GM21367 (cell line): ENCODE results near the gene PHF1.

Experiments used
- ATAC-seq: cut with Tn5 transposase; IDR thresholded peaks from one replicate; pipeline ENCODE4 v1.9.1; 2021; ENCODE audit not compliant: unreplicated experiment

Gene PHF1

DNA sequence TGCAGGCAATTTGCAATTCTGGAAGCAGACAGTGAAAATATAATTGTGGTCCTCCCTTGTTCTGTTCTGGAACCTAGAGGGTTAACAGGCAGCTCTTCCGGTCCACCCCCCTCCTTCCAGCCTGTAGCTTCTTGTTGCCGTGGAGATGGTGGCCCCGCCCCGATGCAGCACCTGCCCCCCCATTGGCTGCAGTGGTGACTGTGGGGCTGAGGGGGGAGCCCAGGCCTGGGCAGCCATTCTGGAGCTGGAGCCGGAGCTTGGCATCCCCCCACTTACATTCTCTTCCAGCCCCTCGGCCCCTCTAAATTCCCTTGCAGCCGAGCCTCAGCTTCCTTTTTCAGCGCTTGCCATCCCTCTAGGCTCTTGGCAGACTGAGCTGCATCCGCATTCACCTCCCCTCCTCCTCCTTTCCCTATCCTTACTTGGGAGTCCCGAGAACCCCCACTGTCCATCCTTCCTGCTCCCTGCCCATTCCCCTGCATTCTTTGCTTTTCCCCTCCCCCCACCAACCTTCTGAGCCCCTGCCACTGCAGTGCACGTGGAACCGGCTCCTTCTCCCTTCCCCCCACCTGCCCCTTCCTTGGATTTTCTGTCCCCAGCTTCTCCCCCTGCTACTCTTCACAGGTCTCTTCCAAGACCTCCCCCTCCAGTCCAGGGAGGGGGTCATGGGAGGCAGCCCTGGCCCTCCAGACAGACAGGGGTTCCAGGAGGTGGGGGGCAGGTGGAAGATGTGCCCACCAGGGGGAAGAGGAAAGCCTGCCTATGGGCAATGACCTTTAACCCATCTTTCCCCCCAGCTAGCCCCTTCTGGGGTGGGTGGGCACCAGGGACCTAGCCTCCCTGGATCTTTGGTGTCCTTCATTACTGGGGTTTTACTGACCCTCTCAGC is 20.4 kb downstream of the PHF1 start:
- ATAC-seq, result no peak

DNA sequence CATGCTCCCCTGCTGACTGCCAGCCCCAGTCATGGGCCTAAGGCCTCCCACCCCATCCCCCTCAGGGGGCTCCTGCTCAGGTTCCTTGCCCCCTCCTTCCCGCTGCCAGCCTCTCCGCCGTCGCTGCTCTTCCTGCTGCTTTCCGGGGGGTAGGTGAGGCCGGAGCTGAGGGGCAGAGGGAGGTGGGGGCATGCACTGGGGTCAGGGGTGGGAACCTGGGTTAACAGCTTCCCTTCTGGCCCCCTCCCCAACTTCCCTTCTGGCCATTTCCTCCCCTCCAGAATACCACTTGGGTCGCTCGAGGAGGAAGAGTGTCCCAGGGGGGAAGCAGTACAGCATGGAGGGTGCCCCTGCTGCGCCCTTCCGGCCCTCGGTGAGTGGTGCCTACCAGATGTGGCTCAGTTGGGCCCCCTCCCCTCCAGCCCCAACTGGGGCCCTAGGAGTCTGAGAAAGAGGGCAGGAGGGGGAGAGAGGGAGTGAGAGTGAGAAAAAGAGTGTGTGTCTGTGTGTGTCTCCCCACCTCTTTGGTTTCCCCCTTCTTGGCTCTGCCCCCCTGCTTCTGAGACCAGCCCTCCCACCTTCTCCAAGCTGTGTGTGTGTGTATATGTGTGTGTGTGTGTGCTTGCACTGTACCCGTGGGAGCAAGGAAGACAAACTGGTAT is 21.2 kb downstream of the PHF1 start:
- no peak for ATAC-seq

DNA sequence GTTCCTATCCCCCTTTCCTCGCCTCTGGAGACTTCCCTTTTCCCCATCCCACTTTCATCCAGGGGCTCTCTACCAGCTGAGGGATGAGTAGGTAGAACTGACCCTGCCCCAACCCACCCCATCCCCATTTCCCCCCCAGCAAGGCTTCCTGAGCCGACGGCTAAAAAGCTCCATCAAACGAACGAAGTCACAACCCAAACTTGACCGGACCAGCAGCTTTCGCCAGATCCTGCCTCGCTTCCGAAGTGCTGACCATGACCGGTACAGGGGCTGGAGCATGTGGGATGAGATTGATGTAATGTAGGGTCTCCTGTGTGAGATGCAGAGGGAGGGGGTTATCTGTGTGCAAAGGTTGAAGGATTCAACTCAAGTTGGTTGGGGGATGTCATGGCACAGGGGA is 21.7 kb downstream of the PHF1 start:
- no peak for ATAC-seq

DNA sequence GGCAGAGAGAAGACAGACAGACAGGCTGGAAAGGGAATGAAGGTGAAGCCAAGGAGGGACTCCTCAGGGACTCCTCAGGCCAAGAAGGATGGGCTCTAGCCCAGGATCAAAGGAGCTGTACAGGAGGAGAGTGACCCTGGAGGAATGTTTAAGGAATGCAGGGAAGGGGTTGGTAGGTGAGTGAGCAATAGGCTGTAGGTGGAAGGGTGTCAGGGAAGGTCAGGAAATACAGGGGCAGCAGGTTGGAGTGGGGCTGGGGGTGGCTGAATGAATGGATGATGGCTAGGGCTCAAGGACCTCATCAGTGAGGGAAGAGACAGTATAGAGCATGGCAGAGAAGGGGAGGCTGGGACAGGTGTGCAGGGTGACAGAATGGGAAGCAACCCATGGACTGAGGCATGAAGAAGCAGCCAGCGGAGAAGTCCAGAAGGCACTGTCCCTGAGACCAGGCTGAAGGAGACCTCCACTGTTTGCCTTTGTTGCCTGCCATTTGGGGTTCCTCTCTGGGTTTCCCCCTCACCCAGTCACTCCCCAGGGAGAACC is 22.3 kb downstream of the PHF1 start:
- no peak for ATAC-seq

DNA sequence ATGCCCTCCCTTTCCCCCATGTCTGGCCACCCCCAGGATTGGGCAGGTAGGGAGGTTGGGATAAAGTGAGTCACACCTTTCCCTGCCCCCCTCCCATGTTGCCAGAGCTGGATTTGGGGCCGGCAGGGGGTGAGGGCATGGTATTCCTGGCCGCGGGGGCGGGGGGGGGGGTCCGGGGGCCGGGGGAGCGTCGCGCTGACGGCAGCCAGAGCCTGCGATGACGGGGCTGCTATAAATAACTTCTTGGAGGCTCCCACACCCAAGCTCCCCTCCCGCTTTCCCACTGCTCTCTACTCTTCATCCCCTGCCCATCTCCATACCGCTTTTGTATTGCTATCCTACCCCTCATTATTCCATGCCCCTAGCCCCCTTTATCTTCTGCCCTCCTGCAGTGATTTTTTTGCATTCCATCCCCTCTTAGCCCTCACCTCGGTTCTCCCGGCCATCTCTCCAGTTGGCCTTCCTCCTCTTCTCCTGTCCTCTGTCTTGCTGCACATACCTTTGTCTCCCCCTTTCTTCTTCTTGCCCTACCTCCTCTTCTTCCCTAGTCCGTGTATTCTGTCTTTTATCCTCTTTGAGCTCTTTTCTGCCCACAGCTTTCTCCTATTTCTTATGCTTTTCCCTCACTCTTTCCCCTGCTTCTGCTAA is 22.9 kb downstream of the PHF1 start:
- no peak for ATAC-seq

DNA sequence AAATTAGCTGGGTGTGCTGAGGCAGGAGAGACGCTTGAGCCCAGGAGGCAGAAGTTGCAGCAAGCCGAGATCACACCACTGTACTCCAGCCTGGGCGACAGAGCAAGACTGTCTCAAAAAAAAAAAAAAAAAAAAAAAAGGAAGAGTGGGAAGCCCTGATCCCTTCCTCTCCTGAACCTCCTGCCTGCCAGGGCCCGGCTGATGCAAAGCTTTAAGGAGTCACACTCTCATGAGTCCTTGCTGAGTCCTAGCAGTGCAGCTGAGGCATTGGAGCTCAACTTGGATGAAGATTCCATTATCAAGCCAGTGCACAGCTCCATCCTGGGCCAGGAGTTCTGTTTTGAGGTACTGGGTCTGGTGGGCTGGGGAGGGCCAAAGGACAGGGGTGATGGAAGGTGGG is 24.1 kb downstream of the PHF1 start:
- no peak for ATAC-seq

DNA sequence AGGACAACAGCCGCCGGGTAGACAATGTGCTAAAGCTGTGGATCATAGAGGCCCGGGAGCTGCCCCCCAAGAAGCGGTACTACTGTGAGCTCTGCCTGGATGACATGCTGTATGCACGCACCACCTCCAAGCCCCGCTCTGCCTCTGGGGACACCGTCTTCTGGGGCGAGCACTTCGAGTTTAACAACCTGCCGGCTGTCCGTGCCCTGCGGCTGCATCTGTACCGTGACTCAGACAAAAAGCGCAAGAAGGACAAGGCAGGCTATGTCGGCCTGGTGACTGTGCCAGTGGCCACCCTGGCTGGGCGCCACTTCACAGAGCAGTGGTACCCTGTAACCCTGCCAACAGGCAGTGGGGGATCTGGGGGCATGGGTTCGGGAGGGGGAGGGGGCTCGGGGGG is 26.9 kb downstream of the PHF1 start:
- ATAC-seq, result no peak

DNA sequence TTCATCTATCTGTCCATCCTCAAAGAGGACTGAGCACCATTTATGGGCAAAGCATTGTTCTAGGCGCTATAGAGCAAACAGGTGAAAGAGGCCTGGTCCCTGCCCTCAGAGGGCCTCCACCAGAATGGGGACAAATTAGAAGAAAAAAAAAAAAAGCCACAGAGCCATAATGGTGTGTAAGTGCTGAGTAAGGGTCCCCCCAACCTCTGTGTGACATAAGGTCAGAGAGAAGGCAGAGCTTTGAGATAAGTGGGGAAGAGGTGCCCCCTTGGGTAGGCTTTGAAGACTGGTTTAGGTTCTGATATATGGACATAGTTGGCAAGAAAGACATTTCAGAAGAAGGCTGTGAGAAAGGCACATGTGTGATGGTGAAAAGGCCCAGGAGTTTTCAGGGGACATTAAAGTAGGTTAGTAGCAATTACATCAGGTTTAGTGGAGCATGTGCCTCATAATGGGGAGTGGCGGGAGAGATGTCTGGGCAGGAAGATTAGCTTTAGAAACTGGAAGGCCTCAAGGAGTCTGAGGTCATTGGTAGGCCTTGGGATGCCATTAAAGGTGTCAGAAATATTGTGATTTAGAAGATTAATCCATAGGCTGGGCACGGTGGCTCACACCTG is 28.3 kb downstream of the PHF1 start:
- ATAC-seq, result no peak

DNA sequence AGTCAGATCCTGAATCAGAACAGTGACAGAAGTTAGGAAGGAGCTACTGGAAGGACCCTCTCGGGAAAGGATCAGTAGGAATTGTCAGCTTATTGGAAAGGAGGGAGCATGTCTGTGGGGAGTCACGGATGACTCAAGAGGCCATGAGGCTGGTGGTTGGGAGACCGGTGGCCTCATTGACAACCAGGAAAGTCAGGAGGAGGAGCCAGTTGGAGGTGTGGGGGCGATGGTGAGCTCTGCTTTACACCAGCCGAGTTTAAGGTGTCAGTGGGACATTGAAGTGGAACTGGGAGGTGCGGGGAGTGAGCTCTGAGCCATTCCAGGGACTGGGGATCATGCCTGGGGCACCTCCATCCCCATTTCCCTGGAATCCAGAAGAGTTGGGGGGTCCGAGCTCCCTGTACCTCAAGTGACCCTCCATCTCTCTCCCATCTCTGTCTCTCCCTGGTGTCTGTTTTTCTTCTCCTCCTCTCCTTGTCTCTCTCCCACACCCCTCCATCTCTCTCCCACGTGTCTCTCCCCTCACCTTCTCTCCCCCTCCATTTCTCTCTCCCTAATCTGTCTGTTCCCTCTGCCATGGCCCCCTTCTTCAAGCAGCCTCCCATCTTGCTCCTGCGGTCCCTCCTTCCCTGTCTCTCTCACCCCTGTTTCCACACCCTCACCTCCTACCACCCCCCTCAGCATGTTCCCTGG is 29.3 kb downstream of the PHF1 start:
- ATAC-seq, result no peak

DNA sequence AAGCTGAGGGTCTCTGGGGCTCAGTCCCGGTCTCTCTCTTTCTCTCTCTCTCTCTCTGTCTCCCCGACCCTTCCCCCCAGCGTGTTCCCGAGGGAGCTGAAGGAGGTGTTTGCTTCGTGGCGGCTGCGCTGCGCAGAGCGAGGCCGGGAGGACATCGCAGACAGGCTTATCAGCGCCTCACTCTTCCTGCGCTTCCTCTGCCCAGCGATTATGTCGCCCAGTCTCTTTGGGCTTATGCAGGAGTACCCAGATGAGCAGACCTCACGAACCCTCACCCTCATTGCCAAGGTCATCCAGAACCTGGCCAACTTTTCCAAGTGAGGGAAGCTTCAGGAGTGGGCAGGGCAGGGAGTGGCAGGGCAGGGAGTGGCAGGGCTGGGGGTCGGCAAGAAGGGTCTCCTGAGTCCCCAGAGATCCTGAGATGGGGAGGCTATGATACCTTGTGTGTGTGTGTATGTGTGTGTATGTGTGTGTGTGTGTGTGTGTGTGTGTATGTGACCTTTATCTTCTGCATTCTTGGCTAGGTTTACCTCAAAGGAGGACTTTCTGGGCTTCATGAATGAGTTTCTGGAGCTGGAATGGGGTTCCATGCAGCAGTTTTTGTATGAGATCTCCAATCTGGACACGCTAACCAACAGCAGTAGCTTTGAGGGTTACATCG is 30.0 kb downstream of the PHF1 start:
- no peak for ATAC-seq

DNA sequence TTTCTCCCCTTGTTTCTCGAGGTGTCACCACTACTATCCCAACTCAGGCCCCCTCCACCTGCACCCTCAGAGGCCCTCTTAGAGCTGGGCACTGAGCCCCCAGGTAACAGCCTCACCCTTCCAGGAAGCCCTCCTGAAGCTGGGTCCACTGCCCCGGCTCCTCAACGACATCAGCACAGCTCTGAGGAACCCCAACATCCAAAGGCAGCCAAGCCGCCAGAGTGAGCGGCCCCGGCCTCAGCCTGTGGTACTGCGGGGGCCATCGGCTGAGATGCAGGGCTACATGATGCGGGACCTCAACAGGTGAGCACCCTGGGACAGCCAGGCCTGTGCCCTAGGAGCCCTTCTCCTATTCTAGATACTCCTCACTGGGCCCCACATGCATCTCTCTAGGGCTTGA is 30.6 kb downstream of the PHF1 start:
- ATAC-seq, result no peak

DNA sequence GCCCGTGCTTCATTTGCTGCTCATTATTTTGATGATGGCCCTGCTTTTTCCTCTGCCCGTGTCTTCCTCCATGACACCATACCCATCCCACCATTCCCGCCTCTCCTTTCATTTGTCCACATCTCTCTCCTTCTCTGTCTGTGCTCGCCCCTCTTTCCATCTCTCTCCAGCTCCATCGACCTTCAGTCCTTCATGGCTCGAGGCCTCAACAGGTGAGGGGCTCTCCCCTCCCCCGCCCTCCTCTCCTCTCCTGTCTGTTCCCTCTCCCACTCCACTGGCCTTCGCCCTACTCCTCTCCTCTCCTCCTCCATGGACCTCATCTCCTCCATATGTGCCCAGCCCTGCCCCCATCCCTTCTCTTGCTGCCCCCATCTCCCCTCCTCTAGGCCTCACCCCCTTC is 31.5 kb downstream of the PHF1 start:
- ATAC-seq, result no peak

DNA sequence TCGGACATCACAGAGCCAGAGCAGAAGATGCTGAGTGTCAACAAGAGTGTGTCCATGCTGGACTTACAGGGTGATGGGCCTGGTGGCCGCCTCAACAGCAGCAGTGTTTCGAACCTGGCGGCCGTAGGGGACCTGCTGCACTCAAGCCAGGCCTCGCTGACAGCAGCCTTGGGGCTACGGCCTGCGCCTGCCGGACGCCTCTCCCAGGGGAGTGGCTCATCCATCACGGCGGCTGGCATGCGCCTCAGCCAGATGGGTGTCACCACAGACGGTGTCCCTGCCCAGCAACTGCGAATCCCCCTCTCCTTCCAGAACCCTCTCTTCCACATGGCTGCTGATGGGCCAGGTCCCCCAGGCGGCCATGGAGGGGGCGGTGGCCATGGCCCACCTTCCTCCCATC is 32.2 kb downstream of the PHF1 start:
- ATAC-seq, result no peak

DNA sequence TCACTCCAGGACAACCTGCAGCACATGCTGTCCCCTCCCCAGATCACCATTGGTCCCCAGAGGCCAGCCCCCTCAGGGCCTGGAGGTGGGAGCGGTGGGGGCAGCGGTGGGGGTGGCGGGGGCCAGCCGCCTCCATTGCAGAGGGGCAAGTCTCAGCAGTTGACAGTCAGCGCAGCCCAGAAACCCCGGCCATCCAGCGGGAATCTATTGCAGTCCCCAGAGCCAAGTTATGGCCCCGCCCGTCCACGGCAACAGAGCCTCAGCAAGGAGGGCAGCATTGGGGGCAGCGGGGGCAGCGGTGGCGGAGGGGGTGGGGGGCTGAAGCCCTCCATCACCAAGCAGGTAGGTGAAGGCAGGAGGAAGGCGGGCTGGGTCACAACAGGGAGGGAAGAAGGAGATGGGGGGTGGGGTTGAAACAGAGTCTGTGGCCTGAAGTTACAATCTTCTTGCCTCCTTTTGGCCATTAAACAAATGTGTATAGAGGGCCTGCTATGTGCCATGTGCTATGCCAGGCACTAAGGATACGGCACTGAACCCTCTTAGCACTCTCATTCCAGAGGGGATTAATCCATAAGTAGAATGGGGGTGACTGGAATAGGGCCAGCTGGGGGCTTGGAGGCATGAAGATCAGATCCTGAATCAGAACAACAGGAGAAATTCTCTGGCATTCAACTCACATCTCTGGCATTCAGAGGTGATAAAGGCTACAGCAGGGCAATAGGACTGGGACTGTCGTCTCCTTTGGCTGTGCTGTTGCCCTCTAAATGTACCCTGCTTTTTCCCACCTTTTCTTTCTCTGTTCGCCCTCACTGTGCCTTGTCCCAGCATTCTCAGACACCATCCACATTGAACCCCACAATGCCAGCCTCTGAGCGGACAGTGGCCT is 33.0 kb downstream of the PHF1 start:
- ATAC-seq, result no peak

DNA sequence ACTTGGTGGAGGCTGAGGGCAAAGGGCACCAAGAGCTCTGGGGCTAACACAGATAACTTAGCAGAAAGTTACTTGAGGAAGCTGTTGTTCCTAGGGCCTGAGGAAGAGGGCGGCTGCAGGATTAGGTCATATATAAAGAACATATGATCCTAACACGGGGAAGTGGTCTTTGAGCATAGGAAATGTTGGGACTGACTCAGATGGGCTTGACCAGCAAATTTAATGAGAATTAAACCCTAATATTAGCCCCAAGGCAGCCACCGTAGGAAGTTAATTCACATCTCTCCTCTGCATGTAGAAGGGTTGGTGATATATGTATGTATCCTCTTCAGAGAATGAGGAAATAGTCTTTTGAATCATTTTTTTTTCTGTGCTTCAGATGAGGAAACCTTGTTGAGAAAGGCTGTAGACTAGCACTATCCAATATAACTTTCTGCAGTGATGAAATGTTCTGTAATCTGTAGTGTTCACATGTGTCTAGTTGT is 34.3 kb downstream of the PHF1 start:
- ATAC-seq, result no peak

DNA sequence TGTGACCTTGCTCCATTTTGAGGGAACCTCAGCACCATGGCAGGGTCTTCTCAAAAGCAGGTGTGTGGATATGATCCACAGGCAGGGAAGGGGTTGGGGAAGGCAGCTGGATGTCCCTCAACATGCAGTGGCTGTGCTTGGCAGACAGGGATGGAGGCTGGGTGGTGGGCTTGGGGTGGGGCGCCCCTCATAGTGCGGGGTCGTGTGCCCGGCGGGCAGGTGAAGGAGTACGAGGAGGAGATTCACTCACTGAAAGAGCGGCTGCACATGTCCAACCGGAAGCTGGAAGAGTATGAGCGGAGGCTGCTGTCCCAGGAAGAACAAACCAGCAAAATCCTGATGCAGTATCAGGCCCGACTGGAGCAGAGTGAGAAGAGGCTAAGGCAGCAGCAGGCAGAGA is 35.5 kb downstream of the PHF1 start:
- ATAC-seq, result no peak

DNA sequence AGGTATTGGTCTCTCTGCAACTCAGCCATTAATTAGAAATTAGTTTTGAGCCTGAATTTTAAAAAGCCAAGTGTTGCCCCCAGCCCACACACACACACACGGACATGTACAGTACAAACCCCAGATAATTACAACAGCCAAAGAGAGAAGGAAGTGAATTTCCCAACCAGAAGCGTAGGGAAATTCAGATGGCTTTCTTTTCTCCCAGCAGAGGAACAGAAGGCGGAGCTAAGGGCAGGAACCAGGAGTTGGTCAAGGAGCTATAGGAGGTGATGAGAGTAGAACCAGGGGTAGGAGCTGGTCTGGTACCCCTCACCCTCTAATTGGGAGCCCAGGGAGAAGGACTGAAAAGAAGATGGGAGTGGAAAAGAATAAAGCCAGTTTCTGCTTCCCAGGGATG is 39.6 kb downstream of the PHF1 start:
- no peak for ATAC-seq

DNA sequence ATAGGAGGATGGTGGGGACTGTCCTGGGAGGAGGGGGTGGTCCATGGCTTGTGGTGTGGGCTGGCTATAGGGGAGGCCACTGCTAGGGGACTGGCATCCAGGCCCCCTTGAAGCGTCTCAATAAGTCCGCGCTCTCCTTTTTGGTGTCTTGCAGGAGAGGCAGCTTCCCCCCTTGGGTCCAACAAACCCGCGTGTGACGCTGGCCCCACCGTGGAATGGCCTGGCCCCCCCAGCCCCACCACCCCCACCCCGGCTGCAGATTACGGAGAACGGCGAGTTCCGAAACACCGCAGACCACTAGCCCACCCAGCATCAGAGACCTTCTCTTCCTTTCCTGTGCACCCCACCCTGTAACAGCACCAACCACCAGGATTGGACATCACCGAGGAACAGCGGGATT is 40.8 kb downstream of the PHF1 start:
- ATAC-seq, result no peak

DNA sequence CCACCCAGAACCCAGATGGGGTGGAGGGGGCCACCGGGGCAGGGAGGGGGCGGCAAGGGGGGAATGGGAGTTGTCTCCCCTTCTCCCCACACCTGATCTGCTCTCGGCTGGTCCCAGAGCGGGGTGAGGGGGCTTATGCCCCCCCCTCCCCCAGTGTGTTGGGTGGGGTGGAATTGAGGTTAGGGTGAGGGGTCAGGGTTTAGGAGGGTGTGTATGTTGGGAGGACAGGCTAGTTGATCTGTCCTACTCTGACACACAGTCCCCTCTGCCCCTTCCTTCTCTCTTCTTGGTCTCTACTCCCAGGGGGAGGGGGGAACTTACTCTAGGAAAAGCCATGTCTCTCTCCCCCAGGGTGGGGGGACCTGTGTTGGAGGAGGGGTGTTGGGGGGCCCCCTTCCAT is 41.7 kb downstream of the PHF1 start:
- ATAC-seq, result no peak
